ENCODE measurements around the gene SYNE1. TPM values are rescaled to one million over a fixed set of nuclear protein-coding genes. Genes with fewer than 3 reads are reported as not detected.
"Not testable (repeated sequence)": the region's sequence is repeated elsewhere in the genome, so short reads cannot be mapped to it uniquely, and the experiment has no call there.

The SYNE1 gene, protein sequence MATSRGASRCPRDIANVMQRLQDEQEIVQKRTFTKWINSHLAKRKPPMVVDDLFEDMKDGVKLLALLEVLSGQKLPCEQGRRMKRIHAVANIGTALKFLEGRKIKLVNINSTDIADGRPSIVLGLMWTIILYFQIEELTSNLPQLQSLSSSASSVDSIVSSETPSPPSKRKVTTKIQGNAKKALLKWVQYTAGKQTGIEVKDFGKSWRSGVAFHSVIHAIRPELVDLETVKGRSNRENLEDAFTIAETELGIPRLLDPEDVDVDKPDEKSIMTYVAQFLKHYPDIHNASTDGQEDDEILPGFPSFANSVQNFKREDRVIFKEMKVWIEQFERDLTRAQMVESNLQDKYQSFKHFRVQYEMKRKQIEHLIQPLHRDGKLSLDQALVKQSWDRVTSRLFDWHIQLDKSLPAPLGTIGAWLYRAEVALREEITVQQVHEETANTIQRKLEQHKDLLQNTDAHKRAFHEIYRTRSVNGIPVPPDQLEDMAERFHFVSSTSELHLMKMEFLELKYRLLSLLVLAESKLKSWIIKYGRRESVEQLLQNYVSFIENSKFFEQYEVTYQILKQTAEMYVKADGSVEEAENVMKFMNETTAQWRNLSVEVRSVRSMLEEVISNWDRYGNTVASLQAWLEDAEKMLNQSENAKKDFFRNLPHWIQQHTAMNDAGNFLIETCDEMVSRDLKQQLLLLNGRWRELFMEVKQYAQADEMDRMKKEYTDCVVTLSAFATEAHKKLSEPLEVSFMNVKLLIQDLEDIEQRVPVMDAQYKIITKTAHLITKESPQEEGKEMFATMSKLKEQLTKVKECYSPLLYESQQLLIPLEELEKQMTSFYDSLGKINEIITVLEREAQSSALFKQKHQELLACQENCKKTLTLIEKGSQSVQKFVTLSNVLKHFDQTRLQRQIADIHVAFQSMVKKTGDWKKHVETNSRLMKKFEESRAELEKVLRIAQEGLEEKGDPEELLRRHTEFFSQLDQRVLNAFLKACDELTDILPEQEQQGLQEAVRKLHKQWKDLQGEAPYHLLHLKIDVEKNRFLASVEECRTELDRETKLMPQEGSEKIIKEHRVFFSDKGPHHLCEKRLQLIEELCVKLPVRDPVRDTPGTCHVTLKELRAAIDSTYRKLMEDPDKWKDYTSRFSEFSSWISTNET (N-terminal part only)
- total RNA-seq (42.2 and 83.9 TPM in 2 replicates), polyA plus RNA-seq (14.6 and 32.3 TPM in 2 replicates)

- Histone ChIP-seq H3K36me3 (no peaks in the 10 kb centered on the region), H3K27ac (no peak within 1 kb of the TSS), H3K9me3 (ENCODE audit: low read depth) (no peaks in the 10 kb centered on the region), H3K4me3 (peak within 1 kb of the TSS; percentile 51), H3K27me3 (peaks cover 45% of the 10 kb centered on the region), H3K4me1 (ENCODE audit: low read depth) (no peaks in the 10 kb centered on the region)
- TF ChIP-seq CTCF (IDR thresholded peaks at IDR 0.05; ENCODE audit: low read depth, low read length) = no peak
- DNase-seq (ENCODE audit: low read depth in 1 of 2, low spot score in 1 of 2) = peak in 1 of 2 donors; percentile 15
Observed at GRCh38 chr6:152637296-152638047, at the start of gene SYNE1. SYNE1 (minus strand) TSS chr6:152637362; CDS start chr6:152628331, 9,031 bp downstream.

DNA sequence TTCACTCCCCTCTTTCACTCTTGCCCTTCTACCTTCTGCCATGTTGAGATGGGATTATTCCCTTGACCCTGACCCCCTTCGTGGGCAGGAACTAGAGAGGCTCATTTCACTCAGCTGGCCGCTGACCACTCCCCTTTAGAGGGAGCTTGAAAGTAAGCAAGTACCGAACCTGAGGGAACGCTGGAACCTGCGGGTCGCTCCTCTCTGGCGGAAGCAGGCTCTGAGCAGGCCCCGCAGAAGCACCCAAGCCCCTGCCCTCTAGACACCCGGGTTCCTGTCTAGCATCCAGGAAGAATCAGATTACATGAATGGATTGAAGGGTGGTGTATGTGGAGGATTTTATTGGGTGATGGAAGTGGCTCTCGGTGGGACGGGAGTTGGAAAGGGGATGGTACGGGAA, 48.7 kb upstream of the SYNE1 start:
- Histone ChIP-seq H3K27me3 (no peaks in the 10 kb centered on the region), H3K4me1 (ENCODE audit: low read depth) (no peaks in the 10 kb centered on the region), H3K4me3 (no peak overlapping the region), H3K9me3 (ENCODE audit: low read depth) (no peaks in the 10 kb centered on the region), H3K36me3 (no peaks in the 10 kb centered on the region), H3K27ac (no peak overlapping the region)
- no peak for DNase-seq (ENCODE audit: low read depth in 1 of 2, low spot score in 1 of 2)
- no peak for TF ChIP-seq CTCF (IDR thresholded peaks at IDR 0.05; ENCODE audit: low read depth, low read length)

- DNase-seq (ENCODE audit: low read depth in 1 of 2, low spot score in 1 of 2); H3K27ac ChIP-seq; H3K4me3 ChIP-seq; H3K9me3 ChIP-seq (ENCODE audit: low read depth); H3K36me3 ChIP-seq; H3K4me1 ChIP-seq (ENCODE audit: low read depth); H3K27me3 ChIP-seq: not testable (repeated sequence)
Observed at GRCh38 chr6:152682935-152683334, 45.8 kb upstream of the SYNE1 start.

GRCh38 chr6:152682141-152682540, 45.0 kb upstream of the SYNE1 start:
- H3K36me3 ChIP-seq = no peaks in the 10 kb centered on the region
- no peak overlapping the region for H3K4me3 ChIP-seq
- no peaks in the 10 kb centered on the region for H3K27me3 ChIP-seq
- H3K4me1 ChIP-seq (ENCODE audit: low read depth) = no peaks in the 10 kb centered on the region
- TF ChIP-seq CTCF (IDR thresholded peaks at IDR 0.05; ENCODE audit: low read depth, low read length) = no peak
- H3K27ac ChIP-seq = no peak overlapping the region
- DNase-seq (ENCODE audit: low read depth in 1 of 2, low spot score in 1 of 2) = no peak
- no peaks in the 10 kb centered on the region for H3K9me3 ChIP-seq (ENCODE audit: low read depth)

- H3K9me3 ChIP-seq (ENCODE audit: low read depth) = no peaks in the 10 kb centered on the region
- no peak overlapping the region for H3K27ac ChIP-seq
- no peaks in the 10 kb centered on the region for H3K27me3 ChIP-seq
- no peaks in the 10 kb centered on the region for H3K4me1 ChIP-seq (ENCODE audit: low read depth)
- no peak for DNase-seq (ENCODE audit: low read depth in 1 of 2, low spot score in 1 of 2)
- no peak for TF ChIP-seq CTCF (IDR thresholded peaks at IDR 0.05; ENCODE audit: low read depth, low read length)
- H3K36me3 ChIP-seq = no peaks in the 10 kb centered on the region
- H3K4me3 ChIP-seq = no peak overlapping the region
Observed at GRCh38 chr6:152680879-152681517, 43.8 kb upstream of the SYNE1 start.

All from cardiac muscle cell (in vitro differentiated cells and primary cell).